Measurements from ENCODE around the gene HLTF.

HLTF gene

GRCh38 chr3:149020196-149020838 is 66.0 kb downstream of the HLTF start:
- in situ Hi-C loops (cut with HindIII; ENCODE audit: low sequenced_read_pairs) = no loop called here

DNA sequence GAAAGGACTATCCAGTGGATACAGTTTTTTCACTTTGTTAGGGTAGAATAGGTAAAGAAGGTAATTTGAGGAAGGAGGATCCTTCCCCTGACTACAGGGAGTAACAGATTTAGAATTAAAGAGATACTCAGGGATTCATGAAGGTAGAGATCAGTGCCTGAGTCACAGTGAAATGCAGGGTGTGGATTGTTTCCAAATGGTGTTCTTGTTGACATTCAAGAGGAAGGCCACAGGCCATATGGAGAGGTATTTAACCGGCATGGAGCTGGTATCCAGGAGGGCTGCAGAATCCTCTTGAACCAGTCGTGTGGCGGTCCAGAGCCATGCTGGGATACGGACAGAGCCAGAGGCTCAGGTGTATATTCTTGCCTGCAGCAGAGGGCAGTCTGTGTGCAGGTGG is 66.8 kb downstream of the HLTF start:
- in situ Hi-C loops (cut with HindIII; ENCODE audit: low sequenced_read_pairs) = no loop called here

DNA sequence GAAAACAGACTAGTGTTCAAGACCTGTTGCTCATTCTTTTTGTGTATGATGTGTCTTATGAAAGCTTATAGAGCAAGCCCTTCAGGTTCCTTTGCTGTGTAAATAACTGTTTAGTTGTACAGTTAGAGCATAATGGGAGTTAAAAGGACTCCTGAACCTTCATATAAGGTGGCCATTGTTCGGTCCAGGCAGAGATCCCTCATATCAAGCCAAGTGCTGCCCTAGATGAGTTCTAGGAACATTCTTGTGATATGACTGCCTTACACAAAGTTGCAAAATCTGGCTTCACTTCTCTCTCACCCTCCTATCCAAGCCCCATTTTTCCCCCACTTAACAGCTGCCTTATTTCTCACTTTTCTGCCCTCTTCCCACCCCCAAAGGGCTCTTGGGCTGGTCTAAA is 68.1 kb downstream of the HLTF start:
- in situ Hi-C loops (cut with HindIII; ENCODE audit: low sequenced_read_pairs) = no loop called here

- in situ Hi-C loops (cut with HindIII; ENCODE audit: low sequenced_read_pairs) = no loop called here
Observed at GRCh38 chr3:149016669-149017541, 69.4 kb downstream of the HLTF start.

- in situ Hi-C loops (cut with HindIII; ENCODE audit: low sequenced_read_pairs) = no loop called here
Observed at GRCh38 chr3:149016242-149016641, 70.1 kb downstream of the HLTF start.

DNA sequence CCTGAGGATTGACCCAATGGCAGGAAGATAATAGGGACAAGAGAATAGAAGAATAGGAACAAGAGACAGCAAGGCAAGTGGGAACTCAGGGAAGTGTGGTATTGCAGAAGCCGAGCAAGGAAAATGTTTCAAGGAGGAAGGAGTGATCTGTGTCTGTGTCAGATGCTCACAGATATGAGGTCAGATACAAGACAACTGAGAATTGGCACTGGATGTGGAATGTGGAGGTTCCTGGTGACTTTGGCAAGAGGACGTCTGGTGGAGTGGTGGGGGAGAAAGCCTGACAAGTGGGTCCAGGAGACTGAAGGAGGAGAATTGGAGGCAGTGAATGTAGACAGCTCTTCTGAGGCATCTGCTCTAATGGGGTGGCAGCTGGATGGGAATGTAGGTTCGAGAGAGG is 70.9 kb downstream of the HLTF start:
- in situ Hi-C loops (cut with HindIII; ENCODE audit: low sequenced_read_pairs) = no loop called here

GRCh38 chr3:149013726-149014125 is 72.6 kb downstream of the HLTF start:
- in situ Hi-C loops (cut with HindIII; ENCODE audit: low sequenced_read_pairs) = loop anchor here (5.0 kb wide), 1 partner anchor 61 kb away; no protein-coding TSS in a partner anchor

GRCh38 chr3:149011676-149012075 is 74.7 kb downstream of the HLTF start:
- in situ Hi-C loops (cut with HindIII; ENCODE audit: low sequenced_read_pairs) = loop anchor here (5.0 kb wide), 1 partner anchor 59 kb away; no protein-coding TSS in a partner anchor

GRCh38 chr3:149010966-149011365 is 75.4 kb downstream of the HLTF start:
- in situ Hi-C loops (cut with HindIII; ENCODE audit: low sequenced_read_pairs) = loop anchor here (5.0 kb wide), 1 partner anchor 59 kb away; no protein-coding TSS in a partner anchor

- in situ Hi-C loops (cut with HindIII; ENCODE audit: low sequenced_read_pairs) = loop anchor here (5.0 kb wide), 1 partner anchor 58 kb away; no protein-coding TSS in a partner anchor
Observed at GRCh38 chr3:149010504-149010951, 75.8 kb downstream of the HLTF start.

GRCh38 chr3:149009732-149010131 is 76.6 kb downstream of the HLTF start:
- in situ Hi-C loops (cut with HindIII; ENCODE audit: low sequenced_read_pairs) = loop anchor here (5.0 kb wide), 1 partner anchor 57 kb away; no protein-coding TSS in a partner anchor

- in situ Hi-C loops (cut with HindIII; ENCODE audit: low sequenced_read_pairs) = no loop called here
Observed at GRCh38 chr3:149007567-149008257, 78.6 kb downstream of the HLTF start.

DNA sequence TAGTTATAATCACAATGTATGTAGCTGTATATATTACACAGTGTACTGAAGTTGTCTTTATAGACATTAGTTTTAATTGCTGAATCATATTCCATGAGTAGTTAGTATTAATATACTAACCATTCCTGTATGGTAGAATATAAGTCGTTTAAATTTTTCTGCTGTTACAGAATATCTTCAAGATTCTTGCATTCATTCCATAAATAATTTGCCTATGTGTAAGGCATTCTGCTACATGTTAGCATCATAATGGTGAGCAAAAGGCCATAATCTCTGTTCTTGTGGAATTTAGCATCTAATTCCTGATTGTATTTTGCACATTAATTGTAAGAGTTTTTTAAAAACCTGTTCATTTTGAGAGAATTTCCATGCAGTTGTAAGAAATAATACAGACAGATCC is 80.9 kb downstream of the HLTF start:
- in situ Hi-C loops (cut with HindIII; ENCODE audit: low sequenced_read_pairs) = no loop called here

DNA sequence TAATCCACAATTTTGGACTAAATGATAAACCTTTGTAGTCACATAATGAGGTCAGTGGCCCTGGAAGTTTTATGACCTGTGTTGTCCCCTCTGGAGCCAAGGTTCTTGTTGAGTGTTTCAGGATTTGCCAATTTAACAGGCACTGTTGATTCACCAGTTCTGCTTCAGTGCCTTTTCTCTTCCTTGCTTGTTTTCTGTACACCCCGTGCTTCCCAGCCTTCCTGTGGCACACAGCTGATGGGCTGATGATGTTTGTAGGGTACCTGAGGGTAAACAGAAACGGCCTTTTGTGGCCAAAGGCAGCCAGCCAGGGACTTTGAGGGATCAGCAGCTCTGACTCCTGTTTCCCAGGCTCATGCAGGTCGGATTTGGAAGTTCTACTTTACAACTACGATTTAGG is 81.7 kb downstream of the HLTF start:
- in situ Hi-C loops (cut with HindIII; ENCODE audit: low sequenced_read_pairs) = no loop called here

GRCh38 chr3:149003653-149004305 is 82.6 kb downstream of the HLTF start:
- in situ Hi-C loops (cut with HindIII; ENCODE audit: low sequenced_read_pairs) = no loop called here

- in situ Hi-C loops (cut with HindIII; ENCODE audit: low sequenced_read_pairs) = no loop called here
Observed at GRCh38 chr3:149001727-149002126, 84.6 kb downstream of the HLTF start.

GRCh38 chr3:149000206-149000745 is 86.1 kb downstream of the HLTF start:
- in situ Hi-C loops (cut with HindIII; ENCODE audit: low sequenced_read_pairs) = no loop called here

DNA sequence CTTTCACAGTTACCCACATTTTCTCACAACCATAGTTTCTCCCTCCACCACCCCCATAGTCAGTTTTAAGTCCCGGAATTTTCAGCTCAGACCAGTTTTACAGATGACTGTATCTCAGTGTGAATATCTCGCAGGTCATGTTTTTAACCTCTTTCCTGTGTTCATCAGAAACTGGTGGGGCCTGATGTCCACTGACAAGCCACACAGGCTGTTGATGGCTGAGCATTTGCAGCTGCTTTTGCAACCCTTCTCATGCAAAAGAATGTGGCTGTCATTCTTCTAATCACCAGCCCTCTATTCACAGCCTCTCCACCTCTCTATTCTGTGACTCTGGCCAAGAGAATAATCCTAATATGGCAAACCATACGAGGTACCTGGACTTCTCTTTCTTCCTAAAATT is 86.5 kb downstream of the HLTF start:
- in situ Hi-C loops (cut with HindIII; ENCODE audit: low sequenced_read_pairs) = no loop called here

DNA sequence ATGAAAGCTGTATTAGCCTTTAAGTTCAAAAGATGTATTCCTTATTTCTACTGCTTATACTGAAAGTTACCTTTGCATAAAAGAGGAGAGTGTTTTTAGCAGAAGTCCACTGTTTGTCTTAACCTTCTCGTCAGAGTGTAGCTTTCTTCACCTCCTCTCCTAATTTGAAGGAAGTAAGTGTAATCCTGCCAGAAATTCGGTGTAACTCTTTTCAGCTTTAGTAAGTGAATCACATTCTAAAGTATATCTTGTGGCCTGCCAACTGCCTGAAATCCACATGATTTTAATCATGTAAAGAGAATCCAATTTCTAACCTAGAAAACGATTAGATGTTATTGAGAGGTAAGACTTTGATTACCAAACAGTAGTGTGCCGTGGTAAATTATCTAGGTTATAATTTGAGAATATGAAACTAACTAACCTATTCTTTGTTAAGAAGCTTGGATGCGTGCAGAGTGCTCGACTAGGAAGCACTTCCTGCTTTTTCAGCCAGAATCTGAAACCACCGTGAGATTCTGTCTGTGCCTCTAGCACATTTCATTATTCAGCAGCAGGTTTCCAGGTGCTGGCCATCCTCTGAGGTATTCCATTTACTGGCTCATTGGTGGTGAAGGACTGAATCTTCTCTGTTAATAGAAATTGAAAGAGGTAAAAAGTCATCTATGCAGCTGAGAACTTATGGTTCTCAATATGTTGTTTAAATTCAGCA is 87.5 kb downstream of the HLTF start:
- in situ Hi-C loops (cut with HindIII; ENCODE audit: low sequenced_read_pairs) = no loop called here

- in situ Hi-C loops (cut with HindIII; ENCODE audit: low sequenced_read_pairs) = no loop called here
Observed at GRCh38 chr3:148998297-148998696, 88.0 kb downstream of the HLTF start.

Data from endothelial cell of hepatic sinusoid (primary cell).